ENCODE data around the gene URB2.
"Not testable (repeated sequence)": the region's sequence is repeated elsewhere in the genome, so short reads cannot be mapped to it uniquely, and the experiment has no call there.

Gene URB2

DNA sequence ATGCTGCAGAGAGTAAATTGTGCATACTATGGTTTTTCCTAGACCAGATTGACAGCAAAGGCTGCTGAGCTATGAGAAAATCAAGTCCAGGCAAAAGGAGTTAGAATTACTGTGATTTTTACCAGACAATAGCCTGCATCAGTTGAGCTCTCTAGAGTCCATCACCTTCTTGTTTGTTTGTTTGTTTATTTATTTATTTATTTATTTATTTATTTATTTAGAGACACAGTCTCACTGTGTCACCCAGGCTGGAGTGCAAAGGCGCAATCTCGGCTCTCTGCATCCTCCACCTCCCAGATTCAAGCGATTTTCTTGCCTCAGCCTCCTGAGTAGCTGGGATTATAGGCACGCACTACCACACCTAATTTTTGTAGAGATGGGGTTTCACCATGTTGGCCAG, 43.3 kb upstream of the URB2 start:
- no peak overlapping the region for H3K4me3 Mint-ChIP-seq
- H3K4me1 Mint-ChIP-seq, result peaks cover 13% of the 10 kb centered on the region
- peaks cover 17% of the 10 kb centered on the region for H3K27me3 Mint-ChIP-seq (ENCODE audit: low read depth, poor library complexity)
- DNase-seq, result no peak
- no peaks in the 10 kb centered on the region for H3K9me3 Mint-ChIP-seq
- no peak overlapping the region for H3K27ac Mint-ChIP-seq
- no peaks in the 10 kb centered on the region for H3K36me3 Mint-ChIP-seq (ENCODE audit: low read depth)
- TF ChIP-seq, protein P1, sequence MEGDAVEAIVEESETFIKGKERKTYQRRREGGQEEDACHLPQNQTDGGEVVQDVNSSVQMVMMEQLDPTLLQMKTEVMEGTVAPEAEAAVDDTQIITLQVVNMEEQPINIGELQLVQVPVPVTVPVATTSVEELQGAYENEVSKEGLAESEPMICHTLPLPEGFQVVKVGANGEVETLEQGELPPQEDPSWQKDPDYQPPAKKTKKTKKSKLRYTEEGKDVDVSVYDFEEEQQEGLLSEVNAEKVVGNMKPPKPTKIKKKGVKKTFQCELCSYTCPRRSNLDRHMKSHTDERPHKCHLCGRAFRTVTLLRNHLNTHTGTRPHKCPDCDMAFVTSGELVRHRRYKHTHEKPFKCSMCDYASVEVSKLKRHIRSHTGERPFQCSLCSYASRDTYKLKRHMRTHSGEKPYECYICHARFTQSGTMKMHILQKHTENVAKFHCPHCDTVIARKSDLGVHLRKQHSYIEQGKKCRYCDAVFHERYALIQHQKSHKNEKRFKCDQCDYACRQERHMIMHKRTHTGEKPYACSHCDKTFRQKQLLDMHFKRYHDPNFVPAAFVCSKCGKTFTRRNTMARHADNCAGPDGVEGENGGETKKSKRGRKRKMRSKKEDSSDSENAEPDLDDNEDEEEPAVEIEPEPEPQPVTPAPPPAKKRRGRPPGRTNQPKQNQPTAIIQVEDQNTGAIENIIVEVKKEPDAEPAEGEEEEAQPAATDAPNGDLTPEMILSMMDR (IDR thresholded peaks at IDR 0.05), result no peak

DNA sequence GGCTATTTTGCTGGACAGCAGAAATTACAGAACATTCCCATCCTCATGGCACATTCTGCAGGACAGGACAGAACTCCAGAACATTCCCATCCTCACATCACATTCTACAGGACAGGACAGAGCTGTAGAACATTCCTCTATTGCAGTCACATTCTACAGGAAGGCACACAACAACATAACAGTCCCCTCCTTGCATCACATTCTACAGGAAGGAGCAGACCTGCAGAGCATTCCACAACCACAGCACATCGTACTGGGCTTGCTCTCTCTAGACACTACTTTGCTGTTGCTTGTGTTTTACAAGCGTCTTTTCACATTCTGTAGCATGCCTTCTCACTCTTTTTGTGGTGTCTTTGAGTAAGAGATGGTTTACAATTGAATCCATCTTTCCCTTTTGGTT, 40.7 kb upstream of the URB2 start:
- peaks cover 12% of the 10 kb centered on the region for H3K27me3 Mint-ChIP-seq (ENCODE audit: low read depth, poor library complexity)

DNA sequence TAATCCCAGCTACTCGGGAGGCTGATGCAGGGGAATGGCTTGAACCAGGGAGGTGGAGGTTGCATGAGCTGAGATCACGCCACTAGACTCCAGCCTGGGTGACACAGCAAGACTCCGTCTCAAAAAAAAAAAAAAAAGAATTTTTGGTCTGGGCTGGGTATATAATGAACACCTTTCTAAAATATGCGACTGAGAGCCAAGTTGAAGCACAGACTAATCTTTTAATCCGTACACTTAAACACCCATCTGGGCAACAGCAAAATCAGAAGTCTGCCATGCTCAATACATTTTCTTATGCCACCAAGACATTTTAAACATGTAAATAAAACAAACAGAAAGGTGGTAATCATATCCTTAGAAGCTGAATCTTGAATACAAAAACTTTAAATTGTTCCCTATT, 35.9 kb upstream of the URB2 start:
- DNase-seq, result no peak
- Mint-ChIP-seq H3K9me3 (no peaks in the 10 kb centered on the region), H3K36me3 (ENCODE audit: low read depth) (peaks cover 14% of the 10 kb centered on the region), H3K4me1 (no peaks in the 10 kb centered on the region), H3K27ac (no peak overlapping the region), H3K27me3 (ENCODE audit: low read depth, poor library complexity) (peaks cover 10% of the 10 kb centered on the region), H3K4me3 (no peak overlapping the region)
- TF ChIP-seq, protein P1 (IDR thresholded peaks at IDR 0.05), result no peak

More for the DNA sequence above, 40.7 kb upstream of the URB2 start:
- no peak overlapping the region for H3K27ac Mint-ChIP-seq
- no peak for DNase-seq
- H3K9me3 Mint-ChIP-seq, result no peaks in the 10 kb centered on the region
- TF ChIP-seq, protein P1 (IDR thresholded peaks at IDR 0.05), result no peak
- H3K36me3 Mint-ChIP-seq (ENCODE audit: low read depth), result no peaks in the 10 kb centered on the region
- no peak overlapping the region for H3K4me3 Mint-ChIP-seq
- H3K4me1 Mint-ChIP-seq, result no peaks in the 10 kb centered on the region

DNA sequence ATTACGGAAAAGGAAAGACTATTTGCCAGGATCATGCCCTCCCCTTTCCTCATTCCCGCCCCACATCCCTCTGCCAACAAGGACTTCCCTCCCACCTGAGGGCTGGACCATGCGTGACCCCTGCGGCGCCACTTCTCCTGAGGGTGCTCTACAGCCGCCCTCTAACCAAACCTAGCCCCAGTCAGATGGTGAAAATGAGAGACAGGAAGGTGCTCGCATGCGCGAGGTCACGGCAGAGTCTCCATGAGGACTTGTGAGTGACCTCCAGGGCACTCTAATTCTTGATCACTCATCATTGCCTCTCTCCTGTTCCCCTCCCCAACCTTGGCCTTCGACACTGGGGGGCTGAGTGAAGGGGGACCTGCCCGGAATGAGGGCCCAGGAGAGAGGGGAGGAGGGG, 32.2 kb upstream of the URB2 start:
- Mint-ChIP-seq H3K4me1 (no peaks in the 10 kb centered on the region), H3K27me3 (ENCODE audit: low read depth, poor library complexity) (peaks cover 4% of the 10 kb centered on the region), H3K4me3 (no peak overlapping the region), H3K9me3 (no peaks in the 10 kb centered on the region), H3K27ac (no peak overlapping the region), H3K36me3 (ENCODE audit: low read depth) (peaks cover 19% of the 10 kb centered on the region)
- TF ChIP-seq, protein P1 (IDR thresholded peaks at IDR 0.05), result no peak
- no peak for DNase-seq

DNA sequence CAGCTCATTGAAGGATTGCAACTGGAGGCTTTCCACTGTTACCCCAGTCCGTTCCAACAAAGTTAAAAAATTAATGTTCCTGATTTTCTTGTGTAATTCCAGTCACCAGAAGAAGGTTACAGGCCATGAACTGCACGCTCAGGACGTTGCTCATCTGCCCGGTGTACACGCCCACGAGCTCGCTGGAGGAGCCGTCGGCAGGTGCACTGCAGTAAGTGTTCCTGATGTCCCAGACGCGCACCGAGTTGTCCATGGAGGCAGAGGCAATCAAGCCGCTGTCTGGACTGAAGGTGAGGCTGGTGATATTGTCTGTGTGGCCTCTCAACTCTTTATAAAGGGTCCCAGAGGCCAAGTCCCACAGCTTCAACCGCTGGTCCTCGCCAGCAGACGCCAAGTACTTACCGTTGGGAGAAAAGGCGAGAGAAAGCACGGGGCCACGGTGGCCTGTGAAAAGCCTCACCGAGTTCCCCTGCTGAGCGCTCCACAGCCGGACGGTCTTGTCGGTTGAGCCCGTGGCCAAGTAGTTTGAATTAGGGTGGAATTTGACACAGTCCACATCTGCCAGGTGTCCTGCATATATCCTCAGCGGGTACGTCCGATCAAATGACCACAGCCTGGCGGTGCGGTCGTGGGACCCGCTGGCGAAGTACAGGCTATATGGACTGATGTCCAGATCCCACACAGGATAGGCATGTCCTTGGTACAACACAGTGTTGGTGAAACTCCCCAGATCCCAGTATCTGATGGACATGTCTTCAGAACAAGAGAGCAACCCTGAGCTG, 31.6 kb upstream of the URB2 start:
- H3K27ac Mint-ChIP-seq, result no peak overlapping the region
- TF ChIP-seq, protein P1 (IDR thresholded peaks at IDR 0.05), result no peak
- peaks cover 25% of the 10 kb centered on the region for H3K36me3 Mint-ChIP-seq (ENCODE audit: low read depth)
- no peak for DNase-seq
- no peaks in the 10 kb centered on the region for H3K9me3 Mint-ChIP-seq
- H3K27me3 Mint-ChIP-seq (ENCODE audit: low read depth, poor library complexity), result peaks cover 4% of the 10 kb centered on the region
- H3K4me3 Mint-ChIP-seq, result no peak overlapping the region
- no peaks in the 10 kb centered on the region for H3K4me1 Mint-ChIP-seq

DNA sequence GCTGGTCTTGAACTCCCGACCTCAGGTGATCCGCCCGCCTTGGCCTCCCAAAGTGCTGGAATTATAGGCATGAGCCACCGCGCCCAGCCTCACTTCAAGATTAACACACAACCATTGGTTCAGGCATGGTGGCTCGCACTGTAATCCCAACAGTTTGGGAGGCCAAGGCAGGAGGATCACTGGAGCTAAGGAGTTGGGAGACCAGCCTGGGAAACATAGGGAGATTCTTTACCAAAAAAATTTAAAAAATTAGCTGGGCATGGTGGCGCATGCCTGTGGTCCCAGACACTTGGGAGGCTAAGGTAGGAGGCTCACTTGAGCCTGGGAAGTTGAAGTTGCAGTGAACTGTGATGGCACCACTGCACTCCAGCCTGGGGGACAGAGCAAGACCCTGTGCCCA, 30.2 kb upstream of the URB2 start:
- not testable (repeated sequence) for DNase-seq; H3K4me1 Mint-ChIP-seq; H3K27me3 Mint-ChIP-seq (ENCODE audit: low read depth, poor library complexity); H3K4me3 Mint-ChIP-seq; H3K9me3 Mint-ChIP-seq; H3K27ac Mint-ChIP-seq
- H3K36me3 Mint-ChIP-seq (ENCODE audit: low read depth), result peaks cover 33% of the 10 kb centered on the region

Data from nephron progenitor cell (in vitro differentiated cells).